ENCODE results near the gene RRP1B.

DNA sequence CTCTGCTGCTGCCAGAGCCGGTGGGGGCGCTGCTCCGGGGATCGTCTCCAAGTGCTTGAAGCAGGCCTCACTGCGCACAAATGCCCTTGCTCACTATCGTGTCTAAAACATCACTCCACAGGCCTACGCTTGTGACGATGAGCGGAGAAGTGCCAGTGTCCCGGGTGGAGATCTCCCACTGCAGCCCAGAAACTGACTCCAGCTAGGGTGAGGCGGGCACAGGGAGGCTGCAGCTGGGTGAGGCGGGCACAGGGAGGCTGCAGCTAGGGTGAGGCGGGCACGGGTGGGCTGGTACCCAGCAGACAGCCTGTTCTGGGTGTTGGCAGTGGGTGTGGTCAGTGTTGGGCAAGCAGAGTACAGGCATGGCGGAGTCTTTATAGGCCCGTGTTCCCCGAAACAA, 36.9 kb downstream of the RRP1B start:
- TF ChIP-seq OSR1 (CRISPR knock-in tag; IDR thresholded peaks at IDR 0.05), result no peak
- no peak for TF ChIP-seq ARNTL (CRISPR knock-in tag; IDR thresholded peaks at IDR 0.05; ENCODE audit: borderline replicate concordance, low read depth)
- no peak for TF ChIP-seq GLIS3 (CRISPR knock-in tag; IDR thresholded peaks at IDR 0.05)
- TF ChIP-seq RARB (CRISPR knock-in tag; IDR thresholded peaks at IDR 0.05), result no peak
- no peak for TF ChIP-seq ESRRG (CRISPR knock-in tag; IDR thresholded peaks at IDR 0.05)
- TF ChIP-seq BACH2 (CRISPR knock-in tag; IDR thresholded peaks at IDR 0.05; ENCODE audit: borderline replicate concordance), result no peak
- TF ChIP-seq, protein P1, sequence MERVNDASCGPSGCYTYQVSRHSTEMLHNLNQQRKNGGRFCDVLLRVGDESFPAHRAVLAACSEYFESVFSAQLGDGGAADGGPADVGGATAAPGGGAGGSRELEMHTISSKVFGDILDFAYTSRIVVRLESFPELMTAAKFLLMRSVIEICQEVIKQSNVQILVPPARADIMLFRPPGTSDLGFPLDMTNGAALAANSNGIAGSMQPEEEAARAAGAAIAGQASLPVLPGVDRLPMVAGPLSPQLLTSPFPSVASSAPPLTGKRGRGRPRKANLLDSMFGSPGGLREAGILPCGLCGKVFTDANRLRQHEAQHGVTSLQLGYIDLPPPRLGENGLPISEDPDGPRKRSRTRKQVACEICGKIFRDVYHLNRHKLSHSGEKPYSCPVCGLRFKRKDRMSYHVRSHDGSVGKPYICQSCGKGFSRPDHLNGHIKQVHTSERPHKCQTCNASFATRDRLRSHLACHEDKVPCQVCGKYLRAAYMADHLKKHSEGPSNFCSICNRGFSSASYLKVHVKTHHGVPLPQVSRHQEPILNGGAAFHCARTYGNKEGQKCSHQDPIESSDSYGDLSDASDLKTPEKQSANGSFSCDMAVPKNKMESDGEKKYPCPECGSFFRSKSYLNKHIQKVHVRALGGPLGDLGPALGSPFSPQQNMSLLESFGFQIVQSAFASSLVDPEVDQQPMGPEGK (CRISPR knock-in tag; IDR thresholded peaks at IDR 0.05; ENCODE audit: borderline replicate concordance), result no peak
- TF ChIP-seq ZNF70 (CRISPR knock-in tag; IDR thresholded peaks at IDR 0.05), result no peak
- TF ChIP-seq TCF4 (CRISPR knock-in tag; IDR thresholded peaks at IDR 0.05; ENCODE audit: borderline replicate concordance), result no peak
- no peak for TF ChIP-seq SNAI2 (CRISPR knock-in tag; IDR thresholded peaks at IDR 0.05)
- TF ChIP-seq ZC3H10 (CRISPR knock-in tag; IDR thresholded peaks at IDR 0.05), result no peak

Measured in SK-N-SH treated with all-trans-retinoic acid at 6 μM for 48 hours (cell line).